Activated CD4-positive, alpha-beta T cell treated with anti-CD3 and anti-CD28 coated beads, Interleukin-2, amount 50 U/mL, for 48 hours (primary cell): ENCODE measurements around the gene NES.
"Not testable (repeated sequence)": the region's sequence is repeated elsewhere in the genome, so short reads cannot be mapped to it uniquely, and the experiment has no call there.

Source experiments
- DNase-seq, 2 experiments: peaks; one replicate each; pipeline ENCODE4 v3.0.0-alpha.2; 2020

The NES gene

DNA sequence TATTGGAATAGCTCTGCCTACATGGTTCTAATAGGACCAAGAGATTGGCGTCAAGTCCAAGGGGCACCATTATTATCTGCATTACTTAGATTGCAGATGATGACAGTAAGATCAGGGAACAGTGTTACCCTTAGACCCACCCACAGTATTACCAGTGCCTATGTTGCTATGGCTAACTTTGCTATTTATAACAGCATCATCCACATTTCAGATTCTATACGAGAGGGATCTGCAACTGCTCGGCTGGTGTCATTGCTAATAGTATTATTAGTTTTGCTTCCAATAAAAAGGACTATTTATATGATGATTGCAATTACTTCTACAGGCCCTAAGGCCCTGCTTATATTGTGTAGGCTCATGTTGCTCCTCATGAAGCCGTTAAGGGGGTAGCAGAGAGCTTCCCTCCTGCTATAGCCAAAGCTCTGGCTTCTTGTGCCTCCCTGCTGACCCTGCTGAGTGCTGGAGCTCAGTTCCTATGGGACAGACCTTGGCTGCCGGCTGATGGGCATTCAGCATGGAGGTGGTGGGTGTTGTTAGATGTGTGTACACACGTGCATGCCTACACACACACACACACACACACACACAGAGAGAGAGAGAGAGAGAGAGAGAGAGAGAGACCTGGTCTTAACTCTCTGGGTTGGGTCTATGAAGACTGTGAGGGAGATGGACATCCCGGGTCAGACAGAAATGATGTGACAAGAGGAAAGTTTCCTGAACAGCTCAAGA, 34.0 kb downstream of the NES start:
- no peak for DNase-seq

DNA sequence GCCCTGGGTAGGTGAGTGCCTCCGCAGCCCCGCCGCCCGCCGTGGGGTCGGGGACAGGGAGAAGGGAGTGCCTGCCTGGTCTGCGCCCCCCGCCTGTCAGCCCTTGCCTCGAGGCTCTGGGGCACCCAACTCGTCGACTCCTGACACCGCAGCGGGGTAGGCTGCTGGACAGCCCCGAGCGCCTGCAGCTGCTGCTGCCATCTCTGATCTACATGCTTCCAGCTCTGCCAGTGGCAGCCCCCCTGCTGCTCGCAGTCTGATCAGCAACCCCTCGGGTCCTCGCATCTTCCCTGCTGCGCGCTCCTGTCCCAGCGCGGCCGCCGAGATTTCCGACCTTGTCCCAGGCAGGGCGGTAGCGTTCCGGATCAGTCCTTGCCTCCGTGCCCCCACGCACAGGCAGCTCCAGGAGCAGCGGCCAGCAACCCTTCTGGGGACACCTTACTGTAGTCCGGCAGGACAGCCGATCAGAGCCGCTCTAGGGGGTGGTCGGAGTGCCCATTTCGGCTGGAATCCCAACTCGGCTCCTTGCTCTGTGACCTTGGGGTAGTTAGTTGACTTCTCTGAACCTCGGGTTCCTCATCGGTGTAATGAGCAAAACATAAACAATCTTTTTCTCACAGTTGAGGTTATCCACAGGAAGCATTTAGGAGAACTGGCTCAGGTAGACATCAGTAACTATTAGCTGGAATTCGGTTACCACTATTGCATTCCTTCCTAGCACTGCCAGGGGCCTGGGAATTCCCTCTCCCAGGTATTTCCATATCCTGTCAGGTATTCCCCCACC, 34.8 kb downstream of the NES start:
- no peak for DNase-seq

DNA sequence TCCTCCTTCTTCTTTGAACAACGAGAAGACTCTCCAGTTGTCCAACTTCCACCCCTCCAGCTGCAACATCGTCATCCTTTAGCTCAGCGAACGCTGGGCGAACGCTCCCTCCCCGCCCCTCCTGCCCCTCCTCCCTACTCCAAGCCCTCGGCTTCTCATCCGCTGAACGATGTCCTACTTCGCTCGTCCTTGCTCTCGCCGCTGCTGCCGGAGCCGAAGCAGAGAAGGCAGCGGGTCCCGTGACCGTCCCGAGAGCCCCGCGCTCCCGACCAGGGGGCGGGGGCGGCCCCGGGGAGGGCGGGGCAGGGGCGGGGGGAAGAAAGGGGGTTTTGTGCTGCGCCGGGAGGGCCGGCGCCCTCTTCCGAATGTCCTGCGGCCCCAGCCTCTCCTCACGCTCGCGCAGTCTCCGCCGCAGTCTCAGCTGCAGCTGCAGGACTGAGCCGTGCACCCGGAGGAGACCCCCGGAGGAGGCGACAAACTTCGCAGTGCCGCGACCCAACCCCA, 35.4 kb downstream of the NES start, which contains the start of gene BCAN:
TSS of gene BCAN (plus strand) at position 357 of the 504 bp plus-strand sequence. CDS start 3,938 bp downstream, outside the sequence.
- no peak for DNase-seq

DNA sequence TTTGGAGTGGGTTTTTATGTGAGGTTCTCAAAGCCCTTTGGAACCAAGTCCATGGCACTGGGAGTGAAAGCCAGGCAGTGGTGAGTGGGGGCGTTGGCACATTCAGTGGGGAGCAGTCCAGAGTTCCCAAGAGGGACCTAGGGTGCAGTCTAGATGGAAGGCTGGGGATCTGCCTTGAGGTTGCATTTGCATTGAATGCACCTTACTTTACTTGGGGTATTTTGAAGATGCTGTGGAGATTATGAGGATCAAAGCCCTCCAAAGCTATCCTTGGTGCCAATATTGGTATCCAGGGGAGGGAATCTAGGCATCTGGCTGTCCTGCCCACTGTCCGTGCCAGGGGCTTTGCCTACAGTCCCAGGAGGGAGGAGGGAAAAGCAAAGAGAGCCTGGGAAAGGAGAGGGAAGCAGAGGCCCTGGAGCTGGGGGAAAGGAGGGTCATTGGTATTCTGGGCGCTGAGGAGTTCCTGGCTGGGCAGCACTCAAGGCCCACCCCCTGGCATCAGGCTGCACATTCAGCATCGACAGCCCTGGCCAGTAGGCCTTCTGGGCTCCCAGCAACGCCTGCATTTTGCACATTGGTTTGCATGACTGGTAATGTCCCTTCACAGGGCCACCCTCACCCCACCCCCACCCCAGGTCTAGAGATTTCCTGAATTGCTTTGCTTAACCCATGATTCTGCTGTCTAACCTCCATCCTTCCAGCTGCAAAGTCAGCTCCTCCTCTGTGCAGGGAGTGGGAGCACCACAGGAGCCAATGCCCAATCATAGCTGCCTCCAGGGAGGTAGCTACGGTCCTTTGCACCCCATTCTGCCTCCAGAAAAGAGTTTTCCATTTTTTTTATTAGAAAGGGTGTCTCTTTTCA, 36.1 kb downstream of the NES start:
- DNase-seq, result no peak

DNA sequence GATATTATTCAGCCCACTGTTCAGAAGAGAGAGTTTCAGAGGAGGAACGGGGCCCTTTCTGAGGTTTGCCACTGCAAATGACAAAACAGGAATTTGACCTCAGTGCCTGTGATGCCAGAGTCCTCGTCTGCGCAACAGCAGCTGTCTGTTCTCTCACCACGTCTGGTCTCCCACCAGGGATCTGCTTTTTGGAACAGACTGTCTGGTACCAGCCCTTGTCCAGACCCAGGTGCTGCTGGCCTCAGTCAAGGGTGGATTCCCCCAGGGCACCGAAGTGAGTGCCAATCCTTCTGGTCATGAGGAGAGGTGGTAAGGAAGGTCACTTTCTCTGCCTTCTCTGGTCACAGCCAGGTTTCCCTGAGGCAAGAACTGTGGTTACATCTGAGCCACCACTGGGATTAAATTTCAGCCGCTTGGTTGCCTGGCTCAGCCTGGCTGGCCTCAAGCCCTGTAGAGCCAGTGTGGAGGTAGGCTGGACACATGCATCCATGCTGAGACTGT, 37.6 kb downstream of the NES start:
- no peak for DNase-seq

DNA sequence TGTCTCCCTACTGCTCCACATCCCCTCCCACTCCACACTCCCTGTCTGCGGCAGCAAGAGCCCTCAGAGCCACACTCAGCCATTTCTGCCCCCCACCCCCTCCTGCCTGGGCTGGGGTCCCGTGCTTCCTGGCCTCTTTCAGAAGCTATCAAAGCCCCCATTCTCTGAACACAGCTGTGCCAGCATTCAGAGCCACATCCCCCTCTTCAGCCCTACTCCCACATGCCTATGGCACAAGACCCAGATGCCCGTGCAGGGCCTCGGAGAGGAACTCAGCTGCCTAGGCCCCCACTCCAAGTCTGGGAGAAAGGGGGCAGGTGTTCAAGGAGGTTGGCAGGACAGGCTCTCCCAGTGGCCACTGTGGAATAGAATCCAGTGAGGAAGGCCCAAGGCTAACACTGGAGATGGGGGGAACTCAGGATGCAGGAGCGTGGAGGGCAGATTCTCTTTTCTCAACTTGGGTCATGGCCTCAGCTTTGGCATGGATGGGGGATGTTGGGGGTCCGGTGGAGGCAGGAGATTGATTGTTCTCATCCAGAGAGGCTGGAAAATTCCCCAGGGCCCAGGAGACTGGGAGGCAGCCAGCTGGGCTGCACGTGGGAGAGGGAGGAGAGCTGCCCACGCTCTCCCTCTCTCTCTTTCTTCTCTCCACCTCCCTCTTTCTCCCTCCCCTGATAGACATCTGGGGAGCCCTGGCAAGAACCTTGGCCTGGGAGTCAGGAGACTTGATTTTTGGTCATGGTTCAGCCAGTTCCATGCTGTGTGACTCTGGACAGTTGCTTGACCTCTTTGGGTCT, 38.8 kb downstream of the NES start:
- no peak for DNase-seq

DNA sequence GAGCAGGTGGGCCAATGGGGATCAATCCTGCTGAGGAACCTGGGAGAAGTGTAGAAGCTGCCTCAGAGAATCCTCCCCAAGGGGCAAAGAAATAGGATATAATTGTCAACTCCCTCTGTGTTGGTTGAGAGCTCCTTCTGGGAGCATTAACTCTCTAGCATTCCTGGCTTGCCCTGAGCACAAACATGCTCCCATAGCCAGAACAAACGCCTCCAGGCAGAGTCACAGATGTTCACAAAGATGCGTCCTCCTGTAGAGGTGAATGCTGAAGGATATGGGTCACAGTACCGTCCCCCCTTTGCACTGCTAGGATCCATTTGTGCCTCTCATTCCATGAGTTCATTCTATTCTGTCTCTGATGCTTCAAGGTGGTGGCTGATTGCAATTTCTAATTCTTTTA, 44.9 kb downstream of the NES start:
- DNase-seq, result no peak

DNA sequence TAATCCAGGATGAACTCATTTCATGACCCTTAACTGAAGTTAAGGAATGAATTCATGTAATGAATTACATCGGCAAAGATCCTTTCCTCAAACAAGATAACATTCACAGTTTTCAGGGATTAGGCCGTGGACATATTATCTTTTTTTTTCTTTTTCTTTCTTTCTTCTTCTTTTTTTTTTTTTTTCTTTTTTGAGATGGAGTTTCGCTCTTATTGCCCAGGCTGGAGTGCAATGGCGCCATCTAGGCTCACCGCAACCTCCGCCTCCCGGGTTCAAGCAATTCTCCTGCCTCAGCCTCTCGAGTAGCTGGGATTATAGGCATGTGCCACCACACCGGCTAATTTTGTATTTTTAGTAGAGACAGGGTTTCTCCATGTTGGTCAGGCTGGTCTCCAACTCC, 46.1 kb downstream of the NES start:
- DNase-seq, result not testable (repeated sequence)

DNA sequence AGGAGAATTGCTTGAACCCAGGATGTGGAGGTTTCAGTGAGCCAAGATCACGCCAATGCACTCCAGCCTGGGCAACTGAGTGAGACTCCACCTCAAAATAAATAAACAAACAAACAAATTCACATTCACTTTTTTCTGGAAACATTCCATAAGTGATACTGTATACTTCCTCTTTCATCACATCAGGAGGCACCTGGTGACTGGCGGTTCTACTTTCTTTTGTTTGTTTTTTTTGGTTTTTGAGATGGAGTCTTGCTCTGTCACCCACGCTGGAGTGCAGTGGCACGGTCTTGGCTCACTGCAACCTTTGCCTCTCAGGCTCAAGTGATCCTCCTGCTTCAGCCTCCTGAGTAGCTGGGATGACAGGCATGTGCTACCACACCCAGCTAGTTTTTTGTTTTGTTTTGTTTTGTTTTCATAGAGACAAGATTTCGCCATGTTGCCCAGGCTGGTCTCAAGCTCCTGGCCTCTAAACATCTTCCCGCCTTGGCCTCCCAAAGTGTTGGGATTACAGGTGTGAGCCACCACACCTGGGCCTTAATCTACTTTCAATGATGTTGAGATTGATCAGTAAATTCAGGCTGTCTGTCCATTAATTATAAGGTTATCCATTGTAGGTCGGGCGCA, 47.3 kb downstream of the NES start:
- no peak for DNase-seq

DNA sequence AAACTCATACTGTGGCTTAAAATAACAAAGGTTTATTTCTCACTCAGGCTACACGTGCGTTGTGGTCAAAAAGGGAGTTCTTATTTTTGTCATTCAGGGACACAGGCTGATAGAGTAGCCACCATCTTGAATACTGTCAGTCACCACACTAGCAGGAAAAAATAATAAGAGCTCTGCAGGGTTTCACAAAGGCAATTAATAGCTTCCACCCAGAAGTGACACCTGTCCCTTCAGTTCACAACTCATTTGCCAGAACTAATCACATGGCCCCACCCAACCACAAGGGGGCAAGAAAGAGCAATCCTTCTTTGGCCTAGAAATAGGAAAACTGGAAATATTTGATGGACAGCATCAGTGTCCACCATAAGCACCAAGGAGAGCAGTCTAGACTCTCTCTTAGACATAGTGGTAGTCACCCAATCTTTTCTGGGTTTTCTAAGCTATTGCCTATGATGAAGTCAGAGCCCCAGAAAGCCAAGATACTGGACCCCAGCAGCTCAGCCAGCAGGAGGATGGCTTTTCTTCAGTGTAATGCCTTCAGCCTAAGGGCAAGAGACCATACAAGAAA, 49.8 kb downstream of the NES start:
- peak; percentile 33 to 54 for DNase-seq

DNA sequence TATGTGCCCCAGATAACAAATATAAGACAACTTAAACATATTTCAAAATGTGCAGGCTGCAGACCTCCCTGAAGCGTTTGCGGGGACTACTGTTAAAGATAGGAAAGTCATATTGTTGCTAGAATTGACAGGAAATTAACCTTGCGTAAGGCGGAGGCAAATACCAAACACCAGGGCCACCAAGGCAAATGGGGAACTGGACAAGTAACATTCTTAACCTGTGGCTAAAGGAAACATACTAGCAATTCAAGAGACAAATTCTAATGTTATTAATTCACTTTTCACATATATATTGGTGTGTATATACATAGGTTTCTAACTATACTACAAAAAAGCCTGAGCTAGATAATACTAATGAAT, 51.1 kb downstream of the NES start:
- no peak for DNase-seq

DNA sequence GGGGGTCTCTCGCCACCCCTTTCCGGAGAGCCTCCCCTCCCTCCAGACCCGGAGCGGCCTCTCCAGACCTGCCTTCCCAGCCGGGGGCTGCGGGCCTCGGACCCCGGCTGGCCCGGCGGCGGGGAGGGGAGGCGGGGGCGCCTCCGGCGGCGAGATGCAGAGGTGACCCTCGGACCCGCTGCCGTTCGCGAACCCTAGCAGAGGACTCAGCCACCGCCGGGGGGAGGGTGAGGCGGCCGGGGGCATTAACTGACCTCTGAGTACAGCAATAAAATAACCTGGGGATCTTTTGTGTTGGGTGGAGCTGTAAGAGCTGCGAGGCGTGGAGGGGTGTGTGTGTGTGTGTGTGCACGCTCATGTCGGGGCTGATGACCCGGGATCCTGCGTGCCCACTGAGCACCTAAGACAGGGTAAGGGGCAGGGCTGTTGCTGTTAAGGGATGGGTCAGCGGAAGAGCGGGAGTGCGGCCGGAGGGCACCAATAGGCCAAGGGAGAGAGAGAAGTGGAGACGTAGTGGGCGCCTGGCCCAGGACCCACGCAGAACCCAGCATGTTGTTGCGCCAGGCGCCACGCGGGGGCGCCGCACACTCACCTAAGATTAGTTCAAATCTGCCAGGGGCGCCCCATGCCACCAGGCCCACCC, 51.6 kb downstream of the NES start:
- DNase-seq, result peak; percentile 68 to 74

DNA sequence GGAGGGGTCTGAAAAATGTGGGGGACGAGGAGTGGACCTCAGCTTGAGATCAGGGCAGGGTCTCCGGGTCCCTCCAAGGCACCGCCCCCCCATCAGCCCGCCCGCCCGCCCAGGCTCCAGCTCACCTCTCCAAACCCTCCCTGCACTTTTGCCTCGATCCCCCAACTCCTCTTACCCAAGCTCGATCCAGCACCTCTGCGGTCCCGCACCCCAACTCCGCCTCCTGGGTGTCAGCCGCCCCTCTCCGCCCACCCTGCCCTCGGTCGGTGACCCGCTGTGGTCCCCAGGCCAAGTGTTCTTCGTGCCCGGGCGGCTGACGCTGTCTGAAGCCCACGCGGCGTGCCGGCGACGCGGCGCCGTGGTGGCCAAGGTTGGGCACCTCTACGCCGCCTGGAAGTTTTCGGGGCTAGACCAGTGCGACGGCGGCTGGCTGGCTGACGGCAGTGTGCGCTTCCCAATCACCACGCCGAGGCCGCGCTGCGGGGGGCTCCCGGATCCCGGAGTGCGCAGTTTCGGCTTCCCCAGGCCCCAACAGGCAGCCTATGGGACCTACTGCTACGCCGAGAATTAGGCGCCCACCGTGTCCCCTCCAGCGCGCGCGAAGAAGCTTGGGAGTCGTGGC, 52.3 kb downstream of the NES start:
- no peak for DNase-seq

DNA sequence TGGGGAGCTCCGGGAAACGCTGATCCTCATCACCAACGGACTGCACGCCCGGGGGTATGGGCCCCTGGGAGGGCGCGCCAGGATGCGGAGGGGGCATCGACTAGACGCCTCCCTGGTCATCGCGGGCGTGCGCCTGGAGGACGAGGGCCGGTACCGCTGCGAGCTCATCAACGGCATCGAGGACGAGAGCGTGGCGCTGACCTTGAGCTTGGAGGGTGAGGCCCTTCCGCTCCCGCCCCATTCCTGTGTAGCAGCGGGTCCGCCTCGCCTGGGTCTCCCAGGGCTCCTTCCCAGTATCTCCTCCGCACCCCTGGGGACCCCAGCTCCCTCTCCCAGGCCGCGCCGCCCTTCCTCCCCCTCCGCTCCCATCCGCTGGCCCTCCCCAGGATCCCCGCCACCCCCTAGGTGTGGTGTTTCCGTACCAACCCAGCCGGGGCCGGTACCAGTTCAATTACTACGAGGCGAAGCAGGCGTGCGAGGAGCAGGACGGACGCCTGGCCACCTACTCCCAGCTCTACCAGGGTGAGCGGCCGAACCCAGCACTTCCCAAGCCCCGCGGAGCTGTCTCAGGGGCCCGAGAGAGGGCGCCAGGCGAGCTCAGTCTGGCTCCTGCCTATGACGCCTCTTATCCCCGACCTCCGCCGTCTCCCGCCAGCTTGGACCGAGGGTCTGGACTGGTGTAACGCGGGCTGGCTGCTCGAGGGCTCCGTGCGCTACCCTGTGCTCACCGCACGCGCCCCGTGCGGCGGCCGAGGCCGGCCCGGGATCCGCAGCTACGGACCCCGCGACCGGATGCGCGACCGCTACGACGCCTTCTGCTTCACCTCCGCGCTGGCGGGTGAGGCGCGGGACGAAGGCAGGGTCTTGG, 53.0 kb downstream of the NES start:
- DNase-seq, result peak; percentile 59 to 69

DNA sequence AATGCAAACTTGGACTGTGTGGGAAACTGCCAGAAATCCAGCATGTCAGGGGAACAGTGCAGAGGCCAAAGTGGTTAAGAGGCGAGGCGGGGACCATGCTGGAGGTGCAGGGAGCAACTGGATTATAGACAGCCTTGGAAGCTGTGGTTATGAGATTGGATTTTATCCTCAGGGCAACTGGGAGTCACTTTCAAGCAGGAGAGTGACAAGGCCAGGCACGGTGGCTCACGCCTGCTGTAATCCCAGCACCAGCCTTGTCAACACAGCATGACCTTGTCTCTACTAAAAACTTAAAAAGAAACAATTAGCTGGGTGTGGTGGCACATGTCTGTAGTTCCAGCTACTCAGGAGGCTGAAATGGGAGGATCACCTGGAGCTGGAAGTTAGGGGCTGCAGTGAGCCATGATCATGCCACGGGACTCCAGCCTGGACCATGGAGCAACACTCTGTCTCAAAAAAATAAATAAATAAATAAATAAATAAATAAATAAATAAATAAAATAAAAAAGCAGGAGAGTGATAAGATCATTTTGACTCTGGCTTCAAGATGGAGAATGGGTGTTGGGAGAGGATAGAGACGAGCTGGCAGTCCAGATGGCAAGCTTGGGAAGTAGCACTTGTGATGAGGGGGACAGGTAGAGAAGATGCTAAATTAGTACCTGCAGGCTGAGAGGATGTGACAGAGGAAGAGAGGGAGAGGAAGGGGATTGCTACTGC, 54.5 kb downstream of the NES start:
- DNase-seq, result no peak

DNA sequence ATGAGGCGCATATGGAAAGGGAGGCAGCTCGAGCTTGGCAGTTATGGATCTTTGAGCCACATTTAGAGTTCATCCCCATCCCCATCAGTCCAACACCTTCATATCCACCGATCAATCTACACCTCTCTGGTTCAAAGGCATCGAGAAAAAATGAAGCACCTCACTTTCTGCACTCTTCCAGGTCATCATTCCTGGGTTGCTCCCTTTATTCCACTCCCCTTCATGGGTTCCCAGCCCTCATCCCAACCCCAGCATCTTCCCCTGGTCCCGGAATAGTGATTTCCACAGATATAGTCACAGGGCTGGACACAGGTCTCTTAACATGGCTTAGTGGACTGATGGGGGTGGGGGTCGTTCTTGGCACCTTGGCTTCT, 57.6 kb downstream of the NES start:
- DNase-seq, result no peak

DNA sequence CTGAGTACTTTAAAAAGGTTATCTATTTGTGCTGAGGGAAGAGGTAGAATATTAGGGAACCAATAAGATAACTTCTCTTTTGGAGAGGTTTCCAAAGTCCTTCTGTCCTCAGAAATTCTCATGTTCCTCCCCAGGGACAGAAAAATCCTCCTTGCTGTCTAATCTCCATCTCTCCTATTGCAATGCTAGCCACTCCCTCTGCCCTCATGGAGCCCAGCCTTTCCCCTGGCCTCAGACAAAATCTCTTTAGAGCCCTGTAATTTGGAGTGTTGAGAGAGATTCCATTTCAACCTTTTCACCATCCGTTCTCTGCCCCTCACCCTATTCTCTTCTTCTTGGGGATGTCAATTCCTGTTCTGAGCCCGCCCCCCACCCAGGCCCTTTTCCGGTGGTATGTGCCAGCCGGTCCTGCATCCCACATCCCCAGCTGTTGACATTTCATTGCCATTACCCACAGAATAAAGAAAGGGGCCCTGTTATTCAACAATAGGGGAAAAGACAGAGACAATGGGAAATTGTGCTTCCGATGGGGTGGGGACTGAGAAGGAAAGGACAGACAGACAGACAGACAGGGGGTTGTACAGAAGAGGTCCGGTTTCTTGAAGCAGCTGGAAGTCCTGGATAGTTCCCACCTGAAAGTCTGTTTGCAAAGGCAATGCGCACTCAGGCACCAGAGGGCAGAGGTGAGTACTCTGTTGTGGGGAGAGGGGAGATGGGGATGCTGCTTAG, 58.2 kb downstream of the NES start, which contains the start of gene HAPLN2:
TSS of gene HAPLN2 (plus strand) at position 563 of the 729 bp plus-strand sequence. CDS start 4,076 bp downstream, outside the sequence.
- DNase-seq, result peak in 1 of 2 experiments; percentile 29
